Stimulated activated CD8-positive, alpha-beta memory T cell treated with anti-CD3 and anti-CD28 coated beads, Interleukin-15, amount 100 ng/mL, for 1 hour (primary cell): Measurements from ENCODE around the gene RAB3A.
"Not testable (repeated sequence)": the region's sequence is repeated elsewhere in the genome, so short reads cannot be mapped to it uniquely, and the experiment has no call there.

Experiments used
- DNase-seq: peaks from one replicate; pipeline ENCODE4 v3.0.0-alpha.2; 2020; ENCODE audit warnings: low read depth

RAB3A gene

DNA sequence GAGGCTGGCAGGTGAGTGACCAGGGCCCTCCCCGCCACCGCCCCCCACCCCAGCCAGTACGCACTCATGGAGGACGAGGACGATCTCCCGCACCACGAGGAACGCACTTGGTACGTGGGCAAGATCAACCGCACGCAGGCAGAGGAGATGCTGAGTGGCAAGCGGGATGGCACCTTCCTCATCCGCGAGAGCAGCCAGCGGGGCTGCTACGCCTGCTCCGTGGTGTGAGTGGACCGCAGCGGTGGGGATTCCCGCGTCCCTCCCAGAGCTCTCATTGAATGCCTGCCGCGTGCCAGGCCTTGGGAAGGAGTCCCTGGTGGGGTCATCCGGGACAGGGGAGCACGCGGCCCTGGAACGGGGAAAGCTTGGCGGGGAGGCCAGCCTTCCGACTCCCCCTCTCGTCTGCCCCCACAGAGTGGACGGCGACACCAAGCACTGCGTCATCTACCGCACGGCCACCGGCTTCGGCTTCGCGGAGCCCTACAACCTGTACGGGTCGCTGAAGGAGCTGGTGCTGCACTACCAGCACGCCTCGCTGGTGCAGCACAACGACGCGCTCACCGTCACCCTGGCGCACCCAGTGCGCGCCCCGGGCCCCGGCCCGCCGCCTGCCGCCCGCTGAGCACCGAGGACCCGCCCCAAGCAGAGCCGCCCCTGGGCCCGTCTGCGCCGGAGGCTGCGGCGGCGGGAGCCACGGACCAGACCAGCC lies 35.0 kb downstream of the RAB3A start:
- no peak for DNase-seq

DNA sequence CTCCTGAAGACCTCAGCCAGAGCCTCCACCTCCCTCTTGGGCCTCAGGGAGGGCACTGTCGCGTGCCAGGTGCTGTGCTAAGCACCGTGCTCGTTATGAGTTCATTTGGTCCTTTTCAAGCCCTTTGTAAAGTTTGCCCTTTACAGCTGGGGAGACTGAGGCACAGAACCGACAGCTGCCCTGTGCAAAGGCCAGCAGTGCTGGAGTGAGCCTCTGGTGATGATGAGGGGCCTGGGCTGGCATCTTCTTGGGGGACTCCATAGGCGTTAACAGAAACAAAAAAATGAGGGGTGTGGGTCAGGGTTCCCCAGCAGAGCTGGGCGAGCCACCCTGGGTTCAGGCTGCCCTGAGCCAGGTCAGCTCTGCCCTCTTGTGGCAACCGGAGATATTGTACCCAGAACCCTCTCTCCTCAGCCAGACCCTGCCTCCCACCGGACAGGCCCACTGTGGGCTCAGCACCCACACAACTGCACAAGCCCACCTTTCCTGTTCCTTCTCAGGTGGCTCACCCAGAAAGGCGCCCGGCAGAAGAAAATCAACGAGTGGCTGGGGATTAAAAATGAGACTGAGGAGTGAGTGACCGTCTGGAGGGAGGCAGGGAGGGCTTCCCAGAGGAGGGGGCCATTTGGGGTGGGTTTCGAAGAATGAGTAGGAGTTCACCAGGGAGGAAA lies 35.7 kb downstream of the RAB3A start:
- DNase-seq: peak; percentile 24

DNA sequence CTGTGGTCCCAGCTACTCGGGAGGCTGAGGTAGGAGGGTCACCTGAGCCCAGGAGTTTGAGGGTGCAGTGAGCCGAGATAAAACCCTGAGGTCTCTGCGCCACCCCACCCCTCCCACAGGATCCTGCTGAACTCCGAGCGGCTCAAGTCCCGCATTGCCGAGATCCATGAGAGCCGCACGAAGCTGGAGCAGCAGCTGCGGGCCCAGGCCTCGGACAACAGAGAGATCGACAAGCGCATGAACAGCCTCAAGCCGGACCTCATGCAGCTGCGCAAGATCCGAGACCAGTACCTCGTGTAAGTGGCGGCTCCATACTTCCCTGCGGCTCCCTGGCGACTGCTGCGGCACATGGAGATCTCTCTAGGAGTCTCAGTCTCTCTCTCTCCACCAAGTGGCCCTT lies 36.8 kb downstream of the RAB3A start:
- no peak for DNase-seq

DNA sequence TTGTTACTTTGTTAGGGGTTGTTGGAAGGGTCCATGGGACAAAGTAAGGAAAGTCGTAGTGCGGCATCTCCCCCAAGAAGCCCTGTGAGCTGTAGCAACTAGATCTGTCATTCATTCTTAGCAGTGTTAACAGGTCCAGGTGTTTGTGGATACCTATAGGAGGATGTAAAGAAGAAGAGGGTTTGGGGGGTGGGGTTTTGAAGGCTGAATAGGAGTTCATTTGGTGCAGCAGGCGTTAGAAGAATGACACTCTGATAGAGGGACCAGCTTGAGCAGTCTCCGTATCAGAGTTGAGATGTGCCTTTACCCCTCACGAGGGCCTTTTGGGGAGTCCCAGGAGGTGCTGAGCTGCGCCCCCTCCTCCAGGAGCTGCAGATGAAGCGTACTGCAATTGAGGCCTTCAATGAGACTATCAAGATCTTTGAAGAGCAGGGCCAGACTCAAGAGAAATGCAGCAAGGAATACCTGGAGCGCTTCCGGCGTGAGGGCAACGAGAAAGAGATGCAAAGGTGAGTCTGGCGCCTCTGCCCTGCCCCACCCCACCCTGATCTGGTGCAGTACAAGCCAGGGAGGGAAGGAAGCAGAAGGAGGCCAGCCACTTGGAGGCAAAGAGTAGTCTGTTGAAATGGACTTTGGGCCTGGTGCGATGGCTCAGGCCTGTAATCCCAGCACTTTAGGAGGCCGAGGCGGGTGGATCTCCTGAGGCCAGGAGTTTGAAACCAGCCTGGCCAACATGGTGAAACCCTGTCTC lies 37.9 kb downstream of the RAB3A start:
- no peak for DNase-seq

DNA sequence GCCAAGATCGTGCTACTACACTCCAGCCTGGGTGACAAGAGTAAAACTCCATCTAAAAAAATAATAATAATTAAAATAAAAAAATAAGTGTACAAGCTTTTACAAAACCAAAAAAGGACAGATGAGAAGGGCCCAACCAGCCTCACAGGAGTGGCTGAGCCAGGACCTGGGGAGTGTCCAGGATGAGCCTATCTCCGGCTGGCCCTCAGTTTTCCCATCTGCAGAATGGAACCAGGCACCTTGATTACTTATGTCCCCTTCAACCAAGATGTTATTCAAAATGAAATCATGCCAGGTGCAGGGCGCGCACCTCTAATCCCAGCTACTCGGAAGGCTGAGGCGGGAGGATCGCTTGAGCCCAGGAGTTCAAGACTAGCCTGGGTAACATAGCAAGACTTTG lies 39.8 kb downstream of the RAB3A start:
- DNase-seq: no peak

DNA sequence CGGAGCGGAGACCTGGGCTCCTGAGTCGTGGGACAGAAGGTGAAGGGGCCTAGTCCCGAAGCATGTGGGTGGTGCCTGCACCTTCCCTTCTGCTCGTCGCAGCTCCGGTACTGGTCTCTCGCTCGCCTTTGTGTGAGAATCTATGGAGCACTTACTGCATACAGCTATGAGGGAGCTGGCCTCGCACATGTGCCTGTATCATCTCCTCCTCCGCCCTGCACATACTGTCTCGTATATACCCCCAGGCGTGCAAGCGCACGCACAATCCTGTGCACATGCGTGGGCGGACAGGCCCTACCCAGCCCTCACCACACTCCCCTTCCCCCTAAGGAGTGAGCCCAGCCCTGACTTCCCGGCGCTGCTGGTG lies 42.2 kb downstream of the RAB3A start:
- no peak for DNase-seq

DNA sequence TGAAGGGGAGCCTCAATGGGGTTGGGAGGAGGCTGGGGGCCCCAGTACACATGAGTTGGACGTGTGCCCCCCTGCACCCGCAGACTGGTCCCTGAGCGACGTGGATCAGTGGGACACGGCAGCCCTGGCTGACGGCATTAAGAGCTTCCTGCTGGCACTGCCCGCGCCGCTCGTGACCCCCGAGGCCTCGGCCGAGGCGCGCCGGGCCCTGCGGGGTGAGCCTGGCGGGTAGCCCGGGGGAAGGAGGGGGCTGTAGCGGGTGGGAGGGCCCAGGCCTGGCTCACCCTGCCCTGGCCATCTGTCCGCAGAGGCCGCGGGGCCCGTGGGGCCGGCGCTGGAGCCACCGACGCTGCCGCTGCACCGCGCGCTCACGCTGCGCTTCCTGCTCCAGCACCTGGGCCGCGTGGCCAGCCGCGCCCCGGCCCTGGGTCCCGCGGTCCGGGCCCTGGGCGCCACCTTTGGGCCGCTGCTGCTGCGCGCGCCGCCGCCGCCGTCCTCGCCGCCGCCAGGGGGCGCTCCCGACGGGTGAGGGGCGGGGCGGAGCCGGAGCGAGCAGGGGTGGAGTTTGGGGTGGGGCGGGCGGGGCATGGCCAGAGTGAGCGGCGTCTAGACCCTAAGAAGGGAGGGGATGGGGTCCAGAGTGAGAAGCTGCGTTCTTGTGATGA lies 42.7 kb downstream of the RAB3A start:
- peak; percentile 54 for DNase-seq

DNA sequence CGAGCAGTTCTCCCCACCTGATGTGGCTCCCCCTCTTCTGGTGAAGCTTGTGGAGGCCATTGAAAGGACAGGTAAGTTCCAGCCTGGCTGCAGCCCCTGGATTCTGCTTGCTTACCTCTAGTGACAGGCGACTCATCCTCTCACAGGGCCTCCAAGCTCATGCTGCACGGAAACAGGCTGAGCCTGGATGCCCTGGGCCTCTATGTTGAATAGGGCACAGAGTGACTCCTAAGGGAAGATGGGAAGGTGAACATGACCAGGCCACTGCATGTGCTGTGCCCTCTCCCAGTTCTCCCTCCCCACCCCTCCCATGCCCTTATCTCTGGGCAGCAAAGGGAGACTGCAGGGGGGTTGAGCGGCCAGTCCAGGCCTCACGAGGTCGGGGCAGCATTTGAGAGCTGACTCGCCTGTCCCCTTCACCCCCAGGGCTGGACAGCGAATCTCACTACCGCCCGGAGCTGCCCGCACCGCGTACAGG lies 43.3 kb downstream of the RAB3A start:
- no peak for DNase-seq

DNA sequence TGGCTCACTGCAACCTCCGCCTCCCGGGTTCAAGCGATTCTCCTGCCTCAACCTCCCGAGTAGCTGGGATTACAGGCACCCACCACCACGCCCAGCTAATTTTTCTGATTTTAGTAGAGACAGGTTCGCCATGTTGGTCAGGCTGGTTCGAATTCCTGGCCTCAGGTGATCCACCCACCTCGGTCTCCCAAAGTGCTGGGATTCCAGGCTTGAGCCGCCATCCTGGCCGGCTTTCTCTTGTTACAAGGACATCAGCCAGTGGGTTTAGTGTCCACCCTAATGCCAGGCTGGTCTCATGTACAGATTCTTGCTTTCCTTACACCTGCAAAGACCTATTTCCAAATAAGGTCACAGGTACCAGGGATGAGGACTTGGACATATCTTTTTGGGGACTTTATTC lies 44.0 kb downstream of the RAB3A start:
- no peak for DNase-seq

DNA sequence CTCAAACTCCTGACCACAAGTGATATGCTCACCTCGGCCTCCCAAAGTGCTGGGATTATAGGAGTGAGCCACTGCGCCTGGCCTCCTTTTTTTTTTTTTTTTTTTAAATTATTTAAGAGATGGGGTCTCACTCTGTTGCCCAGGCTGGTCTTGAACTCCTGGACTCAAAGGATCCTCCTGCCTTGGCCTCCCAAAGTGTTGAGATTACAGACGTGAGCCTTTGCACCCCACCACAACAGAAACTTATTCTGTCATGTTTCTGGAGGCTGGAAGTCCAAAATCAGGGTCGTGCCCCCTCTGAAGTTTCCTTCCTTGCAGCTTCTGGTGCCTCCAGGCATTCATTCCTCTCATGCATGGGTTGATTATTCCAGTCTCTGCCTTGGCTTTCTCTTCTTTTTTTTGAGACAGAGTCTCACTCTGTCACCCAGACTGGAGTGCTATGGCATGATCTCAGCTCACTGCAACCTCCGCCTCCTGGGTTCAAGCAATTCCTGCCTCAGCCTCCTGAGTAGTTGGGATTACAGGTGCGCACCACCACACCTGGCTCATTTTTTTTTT lies 44.7 kb downstream of the RAB3A start:
- DNase-seq: not testable (repeated sequence)

DNA sequence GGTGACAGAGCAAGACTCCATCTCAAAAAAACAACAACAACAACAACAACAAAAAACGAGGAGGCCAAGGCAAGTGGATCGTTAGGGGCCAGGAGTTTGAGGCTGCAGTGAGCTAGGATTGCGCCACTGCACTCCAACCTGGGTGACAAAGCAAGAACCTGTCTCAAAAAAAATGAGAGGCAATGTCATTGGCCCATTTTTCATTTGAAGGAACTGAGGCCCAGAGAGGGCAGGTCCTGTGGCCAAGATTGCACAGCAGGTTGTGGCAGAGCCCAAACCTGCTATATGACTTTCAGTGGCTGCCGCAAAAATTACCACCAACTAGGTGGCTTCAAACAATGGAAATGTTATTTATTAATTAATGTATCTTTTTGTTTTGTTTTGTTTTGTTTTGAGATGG lies 45.4 kb downstream of the RAB3A start:
- no peak for DNase-seq

DNA sequence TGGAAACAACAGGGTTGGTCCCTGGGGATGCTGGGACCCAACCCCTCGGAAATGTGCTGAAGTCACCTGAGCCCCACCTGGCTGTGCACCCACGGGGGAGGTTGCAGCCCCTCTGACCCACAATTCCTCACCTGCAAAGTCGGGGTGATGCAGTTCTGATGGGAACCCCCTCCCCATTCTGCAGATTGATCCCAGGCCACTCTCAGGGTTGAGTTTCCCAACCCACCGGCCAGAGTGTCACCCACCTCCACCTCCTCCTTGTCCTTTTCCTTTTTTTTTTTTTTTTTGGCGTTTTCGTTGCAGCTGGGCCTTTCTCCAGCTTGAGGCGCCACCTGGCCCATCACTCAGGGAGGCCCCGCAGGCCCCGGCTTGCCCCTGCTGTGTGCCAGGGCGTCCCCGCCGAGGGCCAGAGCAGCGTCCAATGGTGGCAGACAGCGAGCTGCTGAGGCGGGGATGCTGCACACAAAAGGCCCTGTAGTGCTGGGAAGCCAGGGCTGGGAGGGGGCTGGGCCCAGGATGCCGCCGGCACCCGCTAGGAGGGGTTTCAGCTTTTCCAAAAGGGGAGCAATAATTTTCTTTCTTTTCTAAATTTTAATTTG lies 46.3 kb downstream of the RAB3A start:
- no peak for DNase-seq

DNA sequence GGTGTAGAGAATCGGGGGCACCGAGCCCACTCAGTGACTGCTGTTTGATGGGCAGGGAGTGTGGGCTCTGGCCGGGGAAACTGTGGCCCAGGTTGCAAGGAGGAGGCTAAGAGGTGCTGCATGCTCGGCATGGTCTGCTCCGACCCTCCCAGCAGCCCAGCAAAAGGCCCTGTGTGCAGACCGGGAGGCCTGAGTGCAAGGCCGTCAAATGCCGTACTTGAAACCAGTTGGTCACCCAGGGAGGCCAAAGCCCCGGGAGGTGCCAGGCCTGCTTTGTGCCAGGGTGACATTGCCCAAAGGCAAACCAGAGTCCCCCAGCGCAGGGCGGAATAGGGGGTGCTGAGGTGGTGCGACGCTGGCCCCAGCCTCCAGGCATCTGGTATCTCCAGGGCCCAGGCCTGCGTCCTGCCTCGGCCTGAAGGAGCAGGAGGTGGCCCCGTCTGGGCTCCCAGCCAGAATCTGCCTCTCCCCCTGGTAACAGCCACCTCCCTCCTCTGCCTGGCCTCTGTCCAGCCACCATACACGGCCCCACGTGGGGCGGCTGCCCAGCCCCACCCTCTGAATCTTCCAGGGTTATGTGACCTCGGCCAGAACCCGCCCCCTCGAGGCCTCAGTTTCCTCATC lies 46.9 kb downstream of the RAB3A start:
- DNase-seq: no peak

DNA sequence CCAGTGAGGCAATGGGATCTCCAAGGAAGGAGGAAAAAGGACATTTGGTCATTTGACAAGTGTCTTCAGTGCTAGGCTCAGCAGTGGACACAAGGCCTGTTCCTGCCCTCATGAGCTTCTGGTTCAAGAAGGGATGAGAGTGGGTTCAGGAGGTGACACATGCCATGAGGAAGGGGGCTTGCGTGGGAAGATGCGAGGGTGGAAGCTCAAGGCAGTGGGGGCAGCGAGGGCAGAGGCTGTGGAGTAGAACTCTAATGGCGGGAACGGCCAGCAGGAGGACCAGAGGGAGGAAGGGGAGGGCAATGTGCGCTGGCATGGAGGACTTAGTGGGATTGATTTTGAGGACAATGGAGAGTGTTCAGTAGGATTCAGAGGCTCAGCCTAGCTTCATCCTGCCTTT lies 47.6 kb downstream of the RAB3A start:
- no peak for DNase-seq

DNA sequence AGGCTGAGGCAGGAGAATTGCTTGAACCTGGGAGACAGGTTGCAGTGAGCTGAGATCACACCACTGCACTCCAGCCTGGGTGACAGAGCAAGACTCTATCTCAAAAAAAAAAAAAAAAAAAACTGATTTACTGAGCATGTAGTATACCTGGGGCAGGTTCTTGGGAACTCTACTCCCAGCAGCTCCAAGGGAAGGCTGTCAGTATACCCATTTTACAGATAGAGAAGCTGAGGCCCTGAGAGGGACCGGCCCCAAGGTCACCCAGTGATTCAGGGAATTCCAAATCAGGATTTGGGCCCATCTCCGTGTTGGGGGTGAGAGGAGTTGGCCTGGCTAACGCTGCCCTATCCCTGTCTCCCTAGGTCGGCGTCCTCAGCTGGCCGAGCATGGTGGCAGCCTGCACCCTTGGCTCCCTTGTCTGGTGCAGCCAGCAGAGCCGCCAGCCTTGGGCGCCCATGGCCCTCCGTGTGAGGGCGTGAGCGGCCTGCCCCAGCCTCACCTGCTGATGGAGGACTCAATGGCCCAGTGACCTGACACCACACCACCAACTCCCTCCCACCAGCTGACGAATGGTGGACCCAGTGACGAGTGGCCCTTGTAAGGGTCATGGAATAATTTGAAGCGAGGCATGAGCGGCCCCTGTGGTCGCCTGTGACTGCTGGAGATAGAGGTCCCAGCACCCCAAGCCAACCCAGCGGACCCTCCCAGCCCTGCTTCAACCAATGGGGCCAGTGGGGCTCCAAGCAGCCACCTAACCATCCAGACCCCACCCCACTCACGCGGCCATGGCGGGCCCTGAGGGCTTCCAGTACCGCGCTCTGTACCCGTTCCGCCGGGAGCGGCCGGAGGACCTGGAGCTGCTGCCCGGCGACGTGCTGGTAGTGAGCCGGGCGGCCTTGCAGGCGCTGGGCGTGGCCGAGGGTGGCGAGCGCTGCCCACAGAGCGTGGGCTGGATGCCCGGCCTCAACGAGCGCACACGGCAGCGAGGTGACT lies 48.5 kb downstream of the RAB3A start:
- DNase-seq: no peak

DNA sequence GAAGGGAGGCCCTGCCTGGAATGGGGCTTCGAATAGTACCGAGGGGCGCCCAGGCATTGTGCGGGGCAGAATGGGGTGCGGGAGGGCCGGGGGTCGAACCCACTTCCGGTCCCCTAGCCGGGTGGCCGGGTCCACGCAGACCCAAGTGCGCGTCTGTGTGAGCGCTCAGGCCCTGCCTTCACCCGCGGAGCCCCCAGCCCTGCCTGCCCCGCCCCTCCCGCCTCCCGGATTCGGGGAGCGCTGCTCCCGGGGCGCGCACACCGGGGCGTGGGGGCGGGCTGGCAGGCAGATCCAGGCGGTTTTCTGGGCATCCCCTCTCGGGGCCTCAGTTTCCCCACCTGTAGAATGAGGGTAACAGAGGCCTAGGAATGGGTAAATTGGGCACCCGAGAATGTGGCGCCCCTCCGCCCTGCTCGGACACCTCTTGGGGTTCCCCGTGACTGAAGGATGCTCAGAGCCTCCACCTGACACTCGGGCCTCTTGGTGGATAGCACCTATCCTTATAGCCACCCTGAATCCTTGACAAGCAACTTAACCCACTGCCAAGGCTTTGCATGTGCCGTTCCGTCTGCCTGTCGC lies 50.2 kb downstream of the RAB3A start:
- no peak for DNase-seq

DNA sequence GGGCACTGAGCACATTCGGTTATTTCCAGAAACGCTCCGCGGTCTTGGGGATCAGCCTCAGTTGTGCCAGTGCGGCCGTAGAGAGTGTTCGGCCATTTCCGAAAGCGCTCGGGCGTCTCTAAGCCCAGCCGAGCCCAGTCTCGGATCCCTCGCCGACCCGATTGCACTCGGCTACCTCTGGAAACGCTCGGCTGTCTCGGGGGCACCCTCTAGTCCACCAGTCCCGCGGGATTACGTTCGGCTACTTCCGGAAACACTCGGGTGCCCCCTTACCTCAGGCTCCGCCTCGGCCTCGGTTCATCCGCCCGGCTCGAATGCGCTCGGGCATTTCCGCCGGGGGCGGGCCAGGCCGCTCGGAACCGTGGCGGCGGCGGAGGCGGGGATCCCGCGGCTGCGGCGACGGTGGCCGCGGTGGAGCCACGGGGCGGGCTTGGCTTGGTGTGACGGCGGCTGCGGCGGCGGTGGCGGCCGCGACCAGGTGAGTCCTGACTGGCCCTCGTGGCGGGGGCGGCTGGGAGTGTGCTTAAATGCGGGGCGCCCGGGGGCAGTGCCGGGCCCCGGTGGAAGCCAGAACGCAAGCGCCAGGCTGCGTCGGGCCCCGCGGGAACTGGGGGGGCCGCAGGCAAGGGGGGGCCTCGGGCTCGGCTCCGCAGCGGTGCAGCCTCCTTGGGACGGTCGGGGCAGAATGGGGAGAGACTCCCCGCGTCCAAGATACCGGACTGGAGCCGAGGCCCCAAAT lies 50.9 kb downstream of the RAB3A start, which contains the start of gene PIK3R2:
TSS of gene PIK3R2 (plus strand) at position 347 of the 739 bp plus-strand sequence. CDS start 2,717 bp downstream, outside the sequence.
- DNase-seq: peak; percentile 99

DNA sequence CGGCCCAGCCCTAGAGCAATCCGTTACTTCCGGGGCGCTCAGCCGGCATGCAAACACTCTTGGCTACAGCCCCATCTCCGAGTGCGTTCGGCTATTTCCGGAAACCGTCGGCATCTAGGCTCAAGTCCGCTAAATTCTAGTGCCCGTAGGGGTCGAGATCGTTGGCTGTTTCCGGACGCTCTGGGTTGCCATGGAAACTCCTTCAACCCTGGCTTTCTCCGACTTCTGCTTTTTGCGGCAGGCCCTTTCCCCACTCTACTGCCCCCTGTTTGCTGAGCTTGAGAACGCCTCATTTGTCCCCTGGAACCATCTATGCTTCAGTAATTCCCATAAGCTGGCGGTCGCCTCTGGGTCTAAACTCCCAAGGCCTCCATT lies 51.4 kb downstream of the RAB3A start:
- DNase-seq: peak; percentile 97
